KOPT-K1 (cell line): ENCODE data around the gene KIF17.
"Not testable (repeated sequence)": the region's sequence is repeated elsewhere in the genome, so short reads cannot be mapped to it uniquely, and the experiment has no call there.

ENCODE experiments used
- H3K27ac ChIP-seq: fragments of 200-600 bp; sonication (generic); 2 replicates; pipeline ENCODE4 v1.5.1; 2016; ENCODE audit warnings: antibody characterized with exemption, mild to moderate bottlenecking, low read depth, low read length; ENCODE audit not compliant: poor library complexity, severe bottlenecking
- H3K36me3 ChIP-seq: fragments of 200-600 bp; sonication (generic); 2 replicates; pipeline ENCODE4 v1.5.1; 2017; ENCODE audit warnings: antibody characterized with exemption, mild to moderate bottlenecking, low read length, moderate library complexity; ENCODE audit not compliant: insufficient read depth
- H3K9me3 ChIP-seq: fragments of 200-600 bp; sonication (generic); 2 replicates; pipeline ENCODE4 v1.5.1; 2017; ENCODE audit warnings: antibody characterized with exemption, low read length, mild to moderate bottlenecking; ENCODE audit not compliant: insufficient read depth, poor library complexity, severe bottlenecking

Gene KIF17

GRCh38 chr1:20693623-20694022 lies 24.2 kb downstream of the KIF17 start:
- Histone ChIP-seq H3K9me3 (no peaks in the 10 kb centered on the region), H3K36me3 (no peaks in the 10 kb centered on the region), H3K27ac (no peak overlapping the region)

- no peaks in the 10 kb centered on the region for H3K36me3 ChIP-seq
Measured at GRCh38 chr1:20691872-20692271, 25.9 kb downstream of the KIF17 start.

GRCh38 chr1:20689645-20690056 lies 28.2 kb downstream of the KIF17 start:
- no peak overlapping the region for H3K27ac ChIP-seq
- H3K36me3 ChIP-seq = no peaks in the 10 kb centered on the region
- no peaks in the 10 kb centered on the region for H3K9me3 ChIP-seq

More at GRCh38 chr1:20691872-20692271, 25.9 kb downstream of the KIF17 start:
- H3K27ac ChIP-seq = no peak overlapping the region
- no peaks in the 10 kb centered on the region for H3K9me3 ChIP-seq

- no peaks in the 10 kb centered on the region for H3K9me3 ChIP-seq
- no peak overlapping the region for H3K27ac ChIP-seq
Measured at GRCh38 chr1:20686883-20687725, 30.7 kb downstream of the KIF17 start.

GRCh38 chr1:20685741-20686140 lies 32.1 kb downstream of the KIF17 start:
- H3K36me3 ChIP-seq = no peaks in the 10 kb centered on the region
- H3K27ac ChIP-seq = no peak overlapping the region
- no peaks in the 10 kb centered on the region for H3K9me3 ChIP-seq

More at GRCh38 chr1:20686883-20687725, 30.7 kb downstream of the KIF17 start:
- no peaks in the 10 kb centered on the region for H3K36me3 ChIP-seq

GRCh38 chr1:20685099-20685662 lies 32.6 kb downstream of the KIF17 start:
- Histone ChIP-seq H3K36me3 (no peaks in the 10 kb centered on the region), H3K27ac (no peak overlapping the region), H3K9me3 (no peaks in the 10 kb centered on the region)

GRCh38 chr1:20684651-20685050 lies 33.2 kb downstream of the KIF17 start:
- H3K36me3 ChIP-seq = no peaks in the 10 kb centered on the region
- no peak overlapping the region for H3K27ac ChIP-seq
- H3K9me3 ChIP-seq = no peaks in the 10 kb centered on the region

- Histone ChIP-seq H3K9me3 (no peaks in the 10 kb centered on the region), H3K27ac (no peak overlapping the region), H3K36me3 (no peaks in the 10 kb centered on the region)
Measured at GRCh38 chr1:20684050-20684620, 33.7 kb downstream of the KIF17 start.

GRCh38 chr1:20683614-20684013 lies 34.2 kb downstream of the KIF17 start:
- no peaks in the 10 kb centered on the region for H3K36me3 ChIP-seq
- no peak overlapping the region for H3K27ac ChIP-seq
- no peaks in the 10 kb centered on the region for H3K9me3 ChIP-seq

GRCh38 chr1:20682571-20683236 lies 35.1 kb downstream of the KIF17 start:
- Histone ChIP-seq H3K27ac (no peak overlapping the region), H3K9me3 (peaks cover 3% of the 10 kb centered on the region), H3K36me3 (no peaks in the 10 kb centered on the region)

GRCh38 chr1:20681999-20682398 lies 35.8 kb downstream of the KIF17 start:
- Histone ChIP-seq H3K27ac (no peak overlapping the region), H3K9me3 (peaks cover 3% of the 10 kb centered on the region), H3K36me3 (no peaks in the 10 kb centered on the region)

GRCh38 chr1:20680269-20680668 lies 37.5 kb downstream of the KIF17 start:
- Histone ChIP-seq H3K36me3 (no peaks in the 10 kb centered on the region), H3K9me3 (peaks cover 3% of the 10 kb centered on the region), H3K27ac (no peak overlapping the region)

- Histone ChIP-seq H3K9me3 (peaks cover 3% of the 10 kb centered on the region), H3K36me3 (no peaks in the 10 kb centered on the region), H3K27ac (no peak overlapping the region)
Measured at GRCh38 chr1:20678599-20678998, 39.2 kb downstream of the KIF17 start.

- H3K36me3 ChIP-seq, H3K27ac ChIP-seq, H3K9me3 ChIP-seq: not testable (repeated sequence)
Measured at GRCh38 chr1:20673626-20674025, 44.2 kb downstream of the KIF17 start.

- H3K27ac ChIP-seq = no peak overlapping the region
Measured at GRCh38 chr1:20672265-20672632, 45.6 kb downstream of the KIF17 start.

More at GRCh38 chr1:20672265-20672632, 45.6 kb downstream of the KIF17 start:
- no peaks in the 10 kb centered on the region for H3K36me3 ChIP-seq
- no peaks in the 10 kb centered on the region for H3K9me3 ChIP-seq
